ENCODE data around the gene FTO.

FTO gene

GRCh38 chr16:53912155-53912554, 208.2 kb downstream of the FTO start:
- FAIRE-seq = no peak

- FAIRE-seq = no peak
These were observed 209.3 kb downstream of the FTO start for GRCh38 chr16:53913099-53913870.

GRCh38 chr16:53913920-53914319, 210.0 kb downstream of the FTO start:
- no peak for FAIRE-seq

- FAIRE-seq = no peak
These were observed 210.8 kb downstream of the FTO start for GRCh38 chr16:53914736-53915135.

- no peak for FAIRE-seq
These were observed 211.7 kb downstream of the FTO start for GRCh38 chr16:53915452-53916160.

GRCh38 chr16:53920988-53921387, 217.0 kb downstream of the FTO start:
- no peak for FAIRE-seq

GRCh38 chr16:53922067-53922806, 218.3 kb downstream of the FTO start:
- FAIRE-seq = no peak

- no peak for FAIRE-seq
These were observed 219.0 kb downstream of the FTO start for GRCh38 chr16:53922807-53923571.

GRCh38 chr16:53924331-53925106, 220.6 kb downstream of the FTO start:
- no peak for FAIRE-seq

GRCh38 chr16:53925107-53925410, 221.1 kb downstream of the FTO start:
- FAIRE-seq = no peak

- no peak for FAIRE-seq
These were observed 221.6 kb downstream of the FTO start for GRCh38 chr16:53925526-53925925.

- FAIRE-seq = no peak
These were observed 222.3 kb downstream of the FTO start for GRCh38 chr16:53926209-53926608.

GRCh38 chr16:53932975-53933374, 229.0 kb downstream of the FTO start:
- no peak for FAIRE-seq

- no peak for FAIRE-seq
These were observed 229.5 kb downstream of the FTO start for GRCh38 chr16:53933407-53933806.

- FAIRE-seq = no peak
These were observed 232.1 kb downstream of the FTO start for GRCh38 chr16:53936052-53936451.

- FAIRE-seq = no peak
These were observed 232.6 kb downstream of the FTO start for GRCh38 chr16:53936529-53936928.

GRCh38 chr16:53937161-53937880, 233.4 kb downstream of the FTO start:
- FAIRE-seq = no peak

GRCh38 chr16:53944025-53944424, 240.1 kb downstream of the FTO start:
- FAIRE-seq = no peak

GRCh38 chr16:53945996-53946395, 242.0 kb downstream of the FTO start:
- FAIRE-seq = peak; percentile 84

GRCh38 chr16:53946746-53947386, 242.9 kb downstream of the FTO start:
- no peak for FAIRE-seq

GRCh38 chr16:53947642-53948041, 243.7 kb downstream of the FTO start:
- no peak for FAIRE-seq

All from islet of Langerhans (tissue), 1 donor.